Parathyroid adenoma (tissue), 2 donors: ENCODE measurements around the gene FN1.

Experiments
- H2AFZ ChIP-seq: fragments of 300-600 bp; sonication (generic); one replicate; pipeline ENCODE4 v1.7.0; 2017; ENCODE audit warnings: antibody characterized with exemption, mild to moderate bottlenecking
- H3K27ac ChIP-seq: fragments of 300-600 bp; sonication (generic); one replicate; pipeline ENCODE4 v1.7.0; 2017
- H3K27me3 ChIP-seq: fragments of 300-600 bp; sonication (generic); one replicate; pipeline ENCODE4 v1.7.0; 2017; ENCODE audit warnings: low read length; ENCODE audit not compliant: control insufficient read depth, insufficient read depth
- H3K36me3 ChIP-seq: fragments of 300-600 bp; sonication (generic); one replicate; pipeline ENCODE4 v1.7.0; 2017; ENCODE audit warnings: low read length; ENCODE audit not compliant: control insufficient read depth, insufficient read depth
- H3K4me1 ChIP-seq: fragments of 300-600 bp; sonication (generic); one replicate; pipeline ENCODE4 v1.7.0; 2017; ENCODE audit warnings: control low read depth
- H3K4me2 ChIP-seq: fragments of 300-600 bp; sonication (generic); one replicate; pipeline ENCODE4 v1.7.0; 2017; ENCODE audit warnings: low read length
- H3K4me3 ChIP-seq: fragments of 300-600 bp; sonication (generic); one replicate; pipeline ENCODE4 v1.7.0; 2017; ENCODE audit warnings: low read depth, low read length
- H3K79me2 ChIP-seq: fragments of 300-600 bp; sonication (generic); one replicate; pipeline ENCODE4 v1.7.0; 2017; ENCODE audit warnings: control low read depth
- H3K9ac ChIP-seq: fragments of 300-600 bp; sonication (generic); one replicate; pipeline ENCODE4 v1.7.0; 2017; ENCODE audit warnings: mild to moderate bottlenecking
- H3K9me3 ChIP-seq: fragments of 300-600 bp; sonication (generic); one replicate; pipeline ENCODE4 v1.7.0; 2017; ENCODE audit warnings: low read length; ENCODE audit not compliant: control insufficient read depth
- CTCF ChIP-seq: fragments of 300-600 bp; sonication (generic); IDR thresholded peaks from one replicate; pipeline ENCODE4 v1.7.0; 2017; ENCODE audit warnings: antibody characterized with exemption, mild to moderate bottlenecking
- donor health status: primary hyperparathyroidism.

FN1 gene

GRCh38 chr2:215431290-215431689 is 4.6 kb downstream of the FN1 start:
- no peaks in the 10 kb centered on the region for H3K36me3 ChIP-seq
- H3K4me2 ChIP-seq: no peak overlapping the region
- no peaks in the 10 kb centered on the region for H3K79me2 ChIP-seq
- H3K9me3 ChIP-seq: no peaks in the 10 kb centered on the region
- H3K27ac ChIP-seq: no peak overlapping the region
- no peak overlapping the region for H2AFZ ChIP-seq
- H3K4me1 ChIP-seq: no peaks in the 10 kb centered on the region
- H3K9ac ChIP-seq: no peak overlapping the region
- TF ChIP-seq CTCF: no peak
- no peaks in the 10 kb centered on the region for H3K27me3 ChIP-seq
- H3K4me3 ChIP-seq: no peak overlapping the region

- Histone ChIP-seq H3K9me3 (no peaks in the 10 kb centered on the region), H3K4me1 (no peaks in the 10 kb centered on the region), H3K79me2 (no peaks in the 10 kb centered on the region), H3K27ac (no peak overlapping the region), H3K27me3 (no peaks in the 10 kb centered on the region), H3K4me3 (no peak overlapping the region), H3K36me3 (no peaks in the 10 kb centered on the region), H3K9ac (no peak overlapping the region), H3K4me2 (no peak overlapping the region), H2AFZ (no peak overlapping the region)
- no peak for TF ChIP-seq CTCF
Observed at GRCh38 chr2:215430528-215431187, 5.2 kb downstream of the FN1 start.

- Histone ChIP-seq H3K36me3 (no peaks in the 10 kb centered on the region), H3K9ac (no peak overlapping the region), H3K27me3 (no peaks in the 10 kb centered on the region), H2AFZ (no peak overlapping the region), H3K9me3 (no peaks in the 10 kb centered on the region), H3K4me1 (no peaks in the 10 kb centered on the region), H3K27ac (no peak overlapping the region), H3K4me3 (no peak overlapping the region), H3K4me2 (no peak overlapping the region), H3K79me2 (no peaks in the 10 kb centered on the region)
- TF ChIP-seq CTCF: no peak
Observed at GRCh38 chr2:215429424-215429823, 6.4 kb downstream of the FN1 start.

- Histone ChIP-seq H3K27me3 (no peaks in the 10 kb centered on the region), H3K9me3 (no peaks in the 10 kb centered on the region), H3K4me3 (no peak overlapping the region), H3K27ac (no peak overlapping the region), H3K4me1 (no peaks in the 10 kb centered on the region), H3K36me3 (no peaks in the 10 kb centered on the region), H3K79me2 (no peaks in the 10 kb centered on the region), H2AFZ (no peak overlapping the region), H3K9ac (no peak overlapping the region), H3K4me2 (no peak overlapping the region)
- no peak for TF ChIP-seq CTCF
Observed at GRCh38 chr2:215428060-215428910, 7.6 kb downstream of the FN1 start.
